ENCODE measurements around the gene PRSS33. TPM values are rescaled to one million over a fixed set of nuclear protein-coding genes. Genes with fewer than 3 reads are reported as not detected.

PRSS33 gene
- total and polyA plus RNA-seq, 7 donors: not detected

GRCh38 chr16:2827831-2828520 is 40.6 kb upstream of the PRSS33 start:
- no peak overlapping the region for H3K27ac ChIP-seq
- H3K4me3 ChIP-seq: no peak overlapping the region
- peak; percentile 26 for DNase-seq
- H3K36me3 ChIP-seq: no peaks in the 10 kb centered on the region
- H3K4me1 ChIP-seq: no peaks in the 10 kb centered on the region
- no peaks in the 10 kb centered on the region for H3K9me3 ChIP-seq
- WGBS, 2 donors: 87 to 88% methylated on average over 14 of the region's 14 CpGs
- TF ChIP-seq POLR2A (IDR thresholded peaks at IDR 0.05): no peak
- peaks cover 0 to 44% (median 0%) of the 10 kb centered on the region in 3 donors for H3K27me3 ChIP-seq
- intact Hi-C loops (cut with DNase I): no loop called here

GRCh38 chr16:2827374-2827791 is 40.0 kb upstream of the PRSS33 start:
- H3K9me3 ChIP-seq: no peaks in the 10 kb centered on the region
- no peaks in the 10 kb centered on the region for H3K4me1 ChIP-seq
- WGBS, 2 donors: 80 to 82% methylated on average over 15 of the region's 15 CpGs
- no peak for TF ChIP-seq POLR2AphosphoS5 (IDR thresholded peaks at IDR 0.05)
- DNase-seq: peak; percentile 48
- H3K27me3 ChIP-seq: peaks cover 0 to 38% (median 0%) of the 10 kb centered on the region in 3 donors
- intact Hi-C loops (cut with DNase I): no loop called here
- no peaks in the 10 kb centered on the region for H3K36me3 ChIP-seq
- H3K27ac ChIP-seq: no peak overlapping the region
- H3K4me3 ChIP-seq: no peak overlapping the region

GRCh38 chr16:2826591-2827373 is 39.4 kb upstream of the PRSS33 start:
- Histone ChIP-seq H3K27ac (no peak overlapping the region), H3K36me3 (no peaks in the 10 kb centered on the region), H3K4me1 (no peaks in the 10 kb centered on the region), H3K9me3 (no peaks in the 10 kb centered on the region), H3K27me3 (peaks cover 0 to 32% (median 0%) of the 10 kb centered on the region in 3 donors), H3K4me3 (no peak overlapping the region)
- peak; percentile 48 for DNase-seq
- intact Hi-C loops (cut with DNase I): no loop called here
- no peak for TF ChIP-seq EP300 (IDR thresholded peaks at IDR 0.05)
- TF ChIP-seq POLR2AphosphoS5 (IDR thresholded peaks at IDR 0.05): no peak
- TF ChIP-seq POLR2A (IDR thresholded peaks at IDR 0.05): no peak
- TF ChIP-seq CTCF (IDR thresholded peaks at IDR 0.05): no peak
- WGBS, 2 donors: 47 to 71% methylated on average over 19 of the region's 19 CpGs

GRCh38 chr16:2825906-2826305 is 38.5 kb upstream of the PRSS33 start:
- Histone ChIP-seq H3K9me3 (no peaks in the 10 kb centered on the region), H3K4me1 (no peaks in the 10 kb centered on the region), H3K27me3 (peaks cover 0 to 23% (median 0%) of the 10 kb centered on the region in 3 donors), H3K4me3 (no peak overlapping the region), H3K36me3 (no peaks in the 10 kb centered on the region), H3K27ac (no peak overlapping the region)
- peak; percentile 19 for DNase-seq
- TF ChIP-seq EP300 (IDR thresholded peaks at IDR 0.05) (no peak), POLR2A (IDR thresholded peaks at IDR 0.05) (no peak), POLR2AphosphoS5 (IDR thresholded peaks at IDR 0.05) (no peak), CTCF (IDR thresholded peaks at IDR 0.05) (no peak)
- 89 to 90% methylated on average over 11 of the region's 11 CpGs for WGBS, 2 donors
- intact Hi-C loops (cut with DNase I): no loop called here

GRCh38 chr16:2825049-2825742 is 37.8 kb upstream of the PRSS33 start:
- H3K4me3 ChIP-seq: no peak overlapping the region
- peaks cover 0 to 24% (median 0%) of the 10 kb centered on the region in 3 donors for H3K27me3 ChIP-seq
- no peaks in the 10 kb centered on the region for H3K9me3 ChIP-seq
- 75 to 84% methylated on average over 26 of the region's 26 CpGs for WGBS, 2 donors
- intact Hi-C loops (cut with DNase I): no loop called here
- peak; percentile 56 for DNase-seq
- TF ChIP-seq POLR2AphosphoS5 (IDR thresholded peaks at IDR 0.05): no peak
- no peaks in the 10 kb centered on the region for H3K4me1 ChIP-seq
- no peak overlapping the region for H3K27ac ChIP-seq
- H3K36me3 ChIP-seq: no peaks in the 10 kb centered on the region

- H3K27me3 ChIP-seq: peaks cover 0 to 18% (median 0%) of the 10 kb centered on the region in 3 donors
- H3K36me3 ChIP-seq: no peaks in the 10 kb centered on the region
- H3K4me3 ChIP-seq: no peak overlapping the region
- 89 to 90% methylated on average over 10 of the region's 10 CpGs for WGBS, 2 donors
- DNase-seq: no peak
- H3K4me1 ChIP-seq: no peaks in the 10 kb centered on the region
- no peaks in the 10 kb centered on the region for H3K9me3 ChIP-seq
- no peak overlapping the region for H3K27ac ChIP-seq
- intact Hi-C loops (cut with DNase I): no loop called here
- TF ChIP-seq POLR2AphosphoS5 (IDR thresholded peaks at IDR 0.05): no peak
- no peak for TF ChIP-seq EP300 (IDR thresholded peaks at IDR 0.05)
- TF ChIP-seq CTCF (IDR thresholded peaks at IDR 0.05): no peak
- no peak for TF ChIP-seq POLR2A (IDR thresholded peaks at IDR 0.05)
These were observed 37.3 kb upstream of the PRSS33 start for GRCh38 chr16:2824626-2825025.
